Activated T-cell treated with anti-CD3 and anti-CD28 coated beads for 4 hours (primary cell): ENCODE data around the gene PCDHGB7.
"Not testable (repeated sequence)": the region's sequence is repeated elsewhere in the genome, so short reads cannot be mapped to it uniquely, and the experiment has no call there.

Source experiments
- DNase-seq: peaks from one replicate; pipeline ENCODE4 v3.0.0-alpha.2; 2020

Gene PCDHGB7

DNA sequence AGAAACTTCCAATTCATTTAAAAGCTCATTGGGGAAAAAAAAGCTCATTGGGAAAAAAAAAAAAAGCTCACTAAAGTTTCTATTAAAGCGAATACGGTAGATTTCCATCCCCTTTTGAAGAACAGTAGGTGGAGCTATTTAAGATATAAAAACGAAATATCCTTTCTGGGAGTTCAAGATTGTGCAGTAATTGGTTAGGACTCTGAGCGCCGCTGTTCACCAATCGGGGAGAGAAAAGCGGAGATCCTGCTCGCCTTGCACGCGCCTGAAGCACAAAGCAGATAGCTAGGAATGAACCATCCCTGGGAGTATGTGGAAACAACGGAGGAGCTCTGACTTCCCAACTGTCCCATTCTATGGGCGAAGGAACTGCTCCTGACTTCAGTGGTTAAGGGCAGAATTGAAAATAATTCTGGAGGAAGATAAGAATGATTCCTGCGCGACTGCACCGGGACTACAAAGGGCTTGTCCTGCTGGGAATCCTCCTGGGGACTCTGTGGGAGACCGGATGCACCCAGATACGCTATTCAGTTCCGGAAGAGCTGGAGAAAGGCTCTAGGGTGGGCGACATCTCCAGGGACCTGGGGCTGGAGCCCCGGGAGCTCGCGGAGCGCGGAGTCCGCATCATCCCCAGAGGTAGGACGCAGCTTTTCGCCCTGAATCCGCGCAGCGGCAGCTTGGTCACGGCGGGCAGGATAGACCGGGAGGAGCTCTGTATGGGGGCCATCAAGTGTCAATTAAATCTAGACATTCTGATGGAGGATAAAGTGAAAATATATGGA is 13.0 kb downstream of the PCDHGB7 start, which contains the start of gene PCDHGA12:
Gene PCDHGA12 (plus strand): TSS at position 176 of the 782 bp plus-strand sequence. CDS start 253 bp downstream, at position 429.
- no peak for DNase-seq

DNA sequence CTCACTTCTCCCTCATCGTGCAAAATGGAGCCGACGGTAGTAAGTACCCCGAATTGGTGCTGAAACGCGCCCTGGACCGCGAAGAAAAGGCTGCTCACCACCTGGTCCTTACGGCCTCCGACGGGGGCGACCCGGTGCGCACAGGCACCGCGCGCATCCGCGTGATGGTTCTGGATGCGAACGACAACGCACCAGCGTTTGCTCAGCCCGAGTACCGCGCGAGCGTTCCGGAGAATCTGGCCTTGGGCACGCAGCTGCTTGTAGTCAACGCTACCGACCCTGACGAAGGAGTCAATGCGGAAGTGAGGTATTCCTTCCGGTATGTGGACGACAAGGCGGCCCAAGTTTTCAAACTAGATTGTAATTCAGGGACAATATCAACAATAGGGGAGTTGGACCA is 13.8 kb downstream of the PCDHGB7 start:
- no peak for DNase-seq

DNA sequence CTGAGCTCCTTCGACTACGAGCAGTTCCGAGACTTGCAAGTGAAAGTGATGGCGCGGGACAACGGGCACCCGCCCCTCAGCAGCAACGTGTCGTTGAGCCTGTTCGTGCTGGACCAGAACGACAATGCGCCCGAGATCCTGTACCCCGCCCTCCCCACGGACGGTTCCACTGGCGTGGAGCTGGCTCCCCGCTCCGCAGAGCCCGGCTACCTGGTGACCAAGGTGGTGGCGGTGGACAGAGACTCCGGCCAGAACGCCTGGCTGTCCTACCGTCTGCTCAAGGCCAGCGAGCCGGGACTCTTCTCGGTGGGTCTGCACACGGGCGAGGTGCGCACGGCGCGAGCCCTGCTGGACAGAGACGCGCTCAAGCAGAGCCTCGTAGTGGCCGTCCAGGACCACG is 14.8 kb downstream of the PCDHGB7 start:
- not testable (repeated sequence) for DNase-seq

- not testable (repeated sequence) for DNase-seq
Measured at GRCh38 chr5:141432726-141433125, 15.2 kb downstream of the PCDHGB7 start.

DNA sequence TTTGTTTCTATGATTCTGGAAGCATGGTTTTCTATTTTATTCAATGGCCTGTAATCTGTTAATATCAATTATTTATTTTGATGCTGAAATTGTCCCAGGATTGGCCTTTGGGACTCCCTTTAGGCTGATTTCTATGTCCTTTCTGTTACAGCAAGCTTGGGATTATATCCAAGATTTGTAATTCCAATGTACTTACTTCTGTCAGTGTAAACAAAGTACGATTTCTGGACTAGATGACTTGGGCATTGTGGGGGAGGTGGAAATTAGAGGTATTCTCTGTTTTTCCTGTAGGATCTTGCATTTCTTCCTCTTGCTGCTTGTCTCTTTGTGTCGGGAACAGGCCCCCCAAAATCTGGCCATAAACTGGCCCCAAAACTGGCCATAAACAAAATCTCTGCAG is 16.5 kb downstream of the PCDHGB7 start:
- DNase-seq, result no peak

DNA sequence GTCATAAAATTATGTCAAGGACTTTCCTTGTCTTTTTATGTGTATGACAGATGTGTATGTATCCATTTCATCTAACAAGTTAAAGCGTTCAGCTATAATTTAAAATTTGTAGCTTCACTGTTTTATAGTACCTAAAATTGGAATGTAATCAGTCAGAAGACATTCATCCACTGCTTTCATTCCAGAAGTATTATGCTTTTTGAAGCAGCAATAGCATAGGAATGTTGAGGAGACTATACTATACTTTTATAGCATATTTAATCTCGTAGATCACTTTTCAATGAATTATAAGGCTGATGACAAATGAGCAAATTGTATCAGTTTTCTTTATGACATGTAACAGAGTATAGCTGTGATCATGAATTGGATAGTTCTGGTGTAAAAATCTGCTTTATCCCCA is 19.7 kb downstream of the PCDHGB7 start:
- no peak for DNase-seq

GRCh38 chr5:141439411-141440141 is 22.1 kb downstream of the PCDHGB7 start:
- DNase-seq, result no peak

GRCh38 chr5:141440341-141440740 is 22.9 kb downstream of the PCDHGB7 start:
- DNase-seq, result no peak

GRCh38 chr5:141441571-141442170 is 24.2 kb downstream of the PCDHGB7 start:
- DNase-seq, result no peak

DNA sequence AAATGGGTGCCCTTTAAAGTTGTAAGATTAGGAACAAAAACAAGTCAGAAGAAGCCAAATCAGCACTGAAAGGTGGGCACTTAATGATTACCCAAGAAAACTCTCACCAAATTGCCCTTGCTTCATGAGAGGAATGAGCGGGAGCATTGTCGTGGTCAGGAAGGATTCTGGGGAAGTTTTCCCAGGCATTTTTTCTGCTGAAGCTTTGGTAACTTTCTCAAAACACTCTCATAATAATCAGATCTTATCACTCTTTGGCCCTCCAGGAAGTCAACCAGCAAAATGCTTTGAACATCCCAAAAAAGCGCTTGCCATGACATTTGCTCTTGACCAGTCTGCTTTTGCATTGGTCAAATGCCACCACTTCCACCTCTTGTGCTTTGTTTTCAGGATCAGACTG is 47.9 kb downstream of the PCDHGB7 start:
- DNase-seq, result no peak
